Naive thymus-derived CD8-positive, alpha-beta T cell (primary cell): ENCODE results near the gene CDC37L1. TPM values are rescaled to one million over a fixed set of nuclear protein-coding genes. Genes with fewer than 3 reads are reported as not detected.
A peak's percentile ranks its signal among the peaks of the same experiment; 100 is the strongest.

Experiments
- ATAC-seq, 2 donors: fragments of 150-1000 bp; cut with Tn5 transposase in 1 of 2; sonication (Bioruptor Pico), chemical (Tn5 transposase) in 1 of 2; 1 replicate in 1 of 2; 2 replicates in 1 of 2; pipeline ENCODE4 v1.10.0; 2021; ENCODE audit warnings: mild to moderate bottlenecking in 2 of 2, moderate library complexity in 2 of 2
- POLR2A ChIA-PET: fragments of 350-600 bp; sonication (Branson Sonifier 250); formaldehyde crosslinking; loops from one replicate; lab custom pipeline; 2021; ENCODE audit warnings: antibody characterized with exemption; lab: Charles Lee
- DNase-seq, 10 donors: peaks; one replicate each; pipeline versions ENCODE4 v3.0.0 to v3.0.0-alpha.2; 2020 to 2022
- H3K27ac Mint-ChIP-seq, 10 donors: one replicate each; pipeline ENCODE4 v1.8.0; 2020 to 2022; ENCODE audit warnings: mild to moderate bottlenecking in 10 of 10, mixed read lengths in 10 of 10, moderate library complexity in 4 of 10, inconsistent platforms in 1 of 10
- H3K27me3 Mint-ChIP-seq, 5 donors: one replicate each; pipeline ENCODE4 v1.8.0; 2021 to 2022; ENCODE audit warnings: mixed read lengths in 5 of 5
- H3K36me3 Mint-ChIP-seq, 3 donors: one replicate each; pipeline ENCODE4 v1.8.0; 2020 to 2022; ENCODE audit warnings: mixed read lengths in 3 of 3, mild to moderate bottlenecking in 2 of 3, inconsistent platforms in 1 of 3
- H3K4me1 Mint-ChIP-seq, 4 donors: one replicate each; pipeline ENCODE4 v1.8.0; 2021 to 2022; ENCODE audit warnings: mixed read lengths in 4 of 4
- H3K4me3 Mint-ChIP-seq, 10 donors: one replicate each; pipeline ENCODE4 v1.8.0; 2020 to 2022; ENCODE audit warnings: mild to moderate bottlenecking in 10 of 10, mixed read lengths in 10 of 10, moderate library complexity in 6 of 10, inconsistent platforms in 1 of 10
- H3K9me3 Mint-ChIP-seq, 9 donors: one replicate each; pipeline ENCODE4 v1.8.0; 2020 to 2022; ENCODE audit warnings: mixed read lengths in 9 of 9, mild to moderate bottlenecking in 3 of 9, inconsistent platforms in 1 of 9, moderate library complexity in 1 of 9
- polyA plus RNA-seq, 3 donors: library from polyadenylated mRNA; unstranded; fragments of 300-500 nt; fragmentation: Illumina TruSeq; gene quantifications; one replicate each; pipeline ENCODE4 v1.2.3, GENCODE V29; 2021
- total RNA-seq, 8 experiments: library from RNA in 2 of 8; stranded (reverse) in 2 of 8; gene quantifications; one replicate each; pipeline ENCODE4 v1.2.3 and lab custom pipeline; 2021 to 2026

Gene CDC37L1
- total and polyA plus RNA-seq, 5 experiments from 2014 or later: 18.5 to 29.5 (median 19.2) TPM

GRCh38 chr9:4689687-4690104 lies 10.3 kb downstream of the CDC37L1 start:
- no peak for ATAC-seq
- POLR2A ChIA-PET: no interaction called here
- H3K27ac Mint-ChIP-seq: peak overlapping the region in 5 of 10 donors; percentile 40 to 78 (median 55)
- H3K36me3 Mint-ChIP-seq: peaks cover 5 to 76% (median 10%) of the 10 kb centered on the region in 3 donors
- H3K4me1 Mint-ChIP-seq: peaks cover 19 to 46% (median 31%) of the 10 kb centered on the region in 4 donors
- no peaks in the 10 kb centered on the region for H3K9me3 Mint-ChIP-seq
- no peak for DNase-seq
- H3K27me3 Mint-ChIP-seq: no peaks in the 10 kb centered on the region
- H3K4me3 Mint-ChIP-seq: peak overlapping the region in 1 of 10 donors; percentile 18

GRCh38 chr9:4690144-4690543 lies 10.8 kb downstream of the CDC37L1 start:
- H3K36me3 Mint-ChIP-seq: peaks cover under 1 to 75% (median 14%) of the 10 kb centered on the region in 3 donors
- POLR2A ChIA-PET: no interaction called here
- H3K27me3 Mint-ChIP-seq: no peaks in the 10 kb centered on the region
- DNase-seq: no peak
- H3K4me1 Mint-ChIP-seq: peaks cover 16 to 42% (median 29%) of the 10 kb centered on the region in 4 donors
- H3K27ac Mint-ChIP-seq: peak overlapping the region in 6 of 10 donors; percentile 44 to 78 (median 53)
- H3K4me3 Mint-ChIP-seq: no peak overlapping the region
- H3K9me3 Mint-ChIP-seq: no peaks in the 10 kb centered on the region
- ATAC-seq: no peak

- Mint-ChIP-seq H3K27me3 (no peaks in the 10 kb centered on the region), H3K9me3 (no peaks in the 10 kb centered on the region), H3K4me3 (no peak overlapping the region), H3K4me1 (peaks cover 13 to 44% (median 25%) of the 10 kb centered on the region in 4 donors), H3K27ac (peak overlapping the region in 1 of 10 donors; percentile 50), H3K36me3 (peaks cover 0 to 70% (median 16%) of the 10 kb centered on the region in 3 donors)
- DNase-seq (no peak), ATAC-seq (no peak)
- POLR2A ChIA-PET: interaction anchor here (0.8 to 1.2 kb wide), 3 partner anchors 10 to 26 kb away, joined by 3 to 4 read pairs (median 3); partner anchors contain the start of genes CDC37L1 and SPATA6L
Measured at GRCh38 chr9:4691795-4692194, 12.4 kb downstream of the CDC37L1 start.

- Mint-ChIP-seq H3K27ac (peak overlapping the region in 1 of 10 donors; percentile 8), H3K36me3 (peaks cover 0 to 81% (median 14%) of the 10 kb centered on the region in 3 donors), H3K9me3 (no peaks in the 10 kb centered on the region), H3K27me3 (no peaks in the 10 kb centered on the region), H3K4me3 (no peak overlapping the region), H3K4me1 (peaks cover 5 to 29% (median 10%) of the 10 kb centered on the region in 4 donors)
- POLR2A ChIA-PET: interaction anchor here (0.6 kb wide), 1 partner anchor 21 kb away, joined by 3 read pairs; the partner anchor contains the start of gene CDC37L1
- DNase-seq (no peak), ATAC-seq (no peak)
Measured at GRCh38 chr9:4700091-4700490, 20.7 kb downstream of the CDC37L1 start.

- H3K27me3 Mint-ChIP-seq: no peaks in the 10 kb centered on the region
- ATAC-seq: no peak
- no peaks in the 10 kb centered on the region for H3K9me3 Mint-ChIP-seq
- POLR2A ChIA-PET: no interaction called here
- no peak for DNase-seq
- peaks cover 0 to 83% (median 12%) of the 10 kb centered on the region in 3 donors for H3K36me3 Mint-ChIP-seq
- peak overlapping the region in 4 of 10 donors; percentile 4 to 36 (median 16) for H3K27ac Mint-ChIP-seq
- H3K4me3 Mint-ChIP-seq: no peak overlapping the region
- peaks cover 6 to 22% (median 11%) of the 10 kb centered on the region in 4 donors for H3K4me1 Mint-ChIP-seq
Measured at GRCh38 chr9:4700932-4701331, 21.6 kb downstream of the CDC37L1 start.

GRCh38 chr9:4701526-4701925 lies 22.2 kb downstream of the CDC37L1 start:
- DNase-seq (no peak), ATAC-seq (no peak)
- Mint-ChIP-seq H3K9me3 (no peaks in the 10 kb centered on the region), H3K4me1 (peaks cover 7 to 22% (median 9%) of the 10 kb centered on the region in 4 donors), H3K36me3 (peaks cover 0 to 84% (median 13%) of the 10 kb centered on the region in 3 donors), H3K27ac (peak overlapping the region in 7 of 10 donors; percentile 0 to 82 (median 36)), H3K4me3 (no peak overlapping the region), H3K27me3 (no peaks in the 10 kb centered on the region)
- POLR2A ChIA-PET: interaction anchor here (0.7 kb wide), 1 partner anchor 14 kb away, joined by 3 read pairs; no protein-coding TSS in a partner anchor

GRCh38 chr9:4704129-4704528 lies 24.8 kb downstream of the CDC37L1 start:
- ATAC-seq (no peak), DNase-seq (no peak)
- Mint-ChIP-seq H3K36me3 (peaks cover 0 to 81% (median 13%) of the 10 kb centered on the region in 3 donors), H3K9me3 (no peaks in the 10 kb centered on the region), H3K4me1 (peaks cover 7 to 20% (median 10%) of the 10 kb centered on the region in 4 donors), H3K4me3 (no peak overlapping the region), H3K27me3 (no peaks in the 10 kb centered on the region), H3K27ac (peak overlapping the region in 3 of 10 donors; percentile 30 to 61 (median 60))
- POLR2A ChIA-PET: no interaction called here

GRCh38 chr9:4706021-4706420 lies 26.7 kb downstream of the CDC37L1 start:
- H3K27ac Mint-ChIP-seq: peak overlapping the region; percentile 7 to 84 (median 56)
- no peak overlapping the region for H3K4me3 Mint-ChIP-seq
- no peaks in the 10 kb centered on the region for H3K27me3 Mint-ChIP-seq
- H3K4me1 Mint-ChIP-seq: peaks cover 6 to 18% (median 9%) of the 10 kb centered on the region in 4 donors
- peaks cover 0 to 84% (median 12%) of the 10 kb centered on the region in 3 donors for H3K36me3 Mint-ChIP-seq
- DNase-seq: no peak
- no peak for ATAC-seq
- no peaks in the 10 kb centered on the region for H3K9me3 Mint-ChIP-seq
- POLR2A ChIA-PET: no interaction called here

GRCh38 chr9:4706971-4707622 lies 27.7 kb downstream of the CDC37L1 start:
- no peak overlapping the region for H3K4me3 Mint-ChIP-seq
- POLR2A ChIA-PET: interaction anchor here (0.6 to 1.4 kb wide), 4 partner anchors 28 to 247 kb away, joined by 4 to 6 read pairs (median 5); partner anchors contain the start of genes AK3 and CDC37L1

GRCh38 chr9:4709380-4709779 lies 30.0 kb downstream of the CDC37L1 start:
- no peak for ATAC-seq
- no peaks in the 10 kb centered on the region for H3K27me3 Mint-ChIP-seq
- peak overlapping the region in 7 of 10 donors; percentile 29 to 81 (median 56) for H3K27ac Mint-ChIP-seq
- H3K4me3 Mint-ChIP-seq: no peak overlapping the region
- no peak for DNase-seq
- POLR2A ChIA-PET: interaction anchor here (0.7 to 0.9 kb wide), 2 partner anchors 31 to 283 kb away, joined by 3 read pairs; partner anchors contain the start of gene AK3
- H3K4me1 Mint-ChIP-seq: peaks cover 0 to 11% (median 7%) of the 10 kb centered on the region in 4 donors
- H3K36me3 Mint-ChIP-seq: peaks cover 0 to 74% (median 7%) of the 10 kb centered on the region in 3 donors
- no peaks in the 10 kb centered on the region for H3K9me3 Mint-ChIP-seq

More at GRCh38 chr9:4706971-4707622, 27.7 kb downstream of the CDC37L1 start:
- DNase-seq: no peak
- Mint-ChIP-seq H3K9me3 (no peaks in the 10 kb centered on the region), H3K27ac (peak overlapping the region in 8 of 10 donors; percentile 4 to 79 (median 19)), H3K36me3 (peaks cover 0 to 84% (median 11%) of the 10 kb centered on the region in 3 donors), H3K27me3 (no peaks in the 10 kb centered on the region), H3K4me1 (peaks cover 0 to 11% (median 6%) of the 10 kb centered on the region in 4 donors)
- no peak for ATAC-seq

GRCh38 chr9:4713849-4714248 lies 34.5 kb downstream of the CDC37L1 start:
- POLR2A ChIA-PET: no interaction called here
- no peaks in the 10 kb centered on the region for H3K9me3 Mint-ChIP-seq
- H3K4me3 Mint-ChIP-seq: no peak overlapping the region
- no peaks in the 10 kb centered on the region for H3K27me3 Mint-ChIP-seq
- ATAC-seq (no peak), DNase-seq (no peak)
- peak overlapping the region in 5 of 10 donors; percentile 8 to 75 (median 56) for H3K27ac Mint-ChIP-seq
- H3K36me3 Mint-ChIP-seq: peaks cover 0 to 84% (median 12%) of the 10 kb centered on the region in 3 donors
- peaks cover 0 to 5% (median 0%) of the 10 kb centered on the region in 4 donors for H3K4me1 Mint-ChIP-seq

GRCh38 chr9:4714266-4715016 lies 35.1 kb downstream of the CDC37L1 start:
- H3K9me3 Mint-ChIP-seq: no peaks in the 10 kb centered on the region
- H3K36me3 Mint-ChIP-seq: peaks cover 0 to 83% (median 12%) of the 10 kb centered on the region in 3 donors
- peaks cover 0 to 5% (median 0%) of the 10 kb centered on the region in 4 donors for H3K4me1 Mint-ChIP-seq
- peak overlapping the region in 5 of 10 donors; percentile 8 to 75 (median 31) for H3K27ac Mint-ChIP-seq
- POLR2A ChIA-PET: interaction anchor here (0.7 kb wide), 1 partner anchor 60 kb away, joined by 4 read pairs; no protein-coding TSS in a partner anchor
- no peak overlapping the region for H3K4me3 Mint-ChIP-seq
- DNase-seq: no peak
- H3K27me3 Mint-ChIP-seq: no peaks in the 10 kb centered on the region
- ATAC-seq: no peak
